Esophagus muscularis mucosa (tissue), 4 donors: ENCODE results near the gene MYO9B. TPM values are rescaled to one million over a fixed set of nuclear protein-coding genes. Genes with fewer than 3 reads are reported as not detected.
"Not testable (repeated sequence)": the region's sequence is repeated elsewhere in the genome, so short reads cannot be mapped to it uniquely, and the experiment has no call there.

Experiments
- DNase-seq: peaks from one replicate; pipeline ENCODE4 v3.0.0-alpha.2; 2017; ENCODE audit errors: extremely low spot score
- H3K27ac ChIP-seq, 4 donors: fragments of 200-600 bp; sonication (generic); replicated peaks in 1 of 4; 1 replicate in 3 of 4; 2 replicates in 1 of 4; pipeline ENCODE4 v1.5.1; 2016 to 2019; ENCODE audit warnings: mild to moderate bottlenecking in 1 of 4
- H3K27me3 ChIP-seq, 4 donors: fragments of 200-600 bp; sonication (generic); one replicate each; pipeline versions ENCODE4 v1.5.1 to v1.6.0; 2016 to 2019
- H3K36me3 ChIP-seq, 4 donors: fragments of 200-600 bp; sonication (generic); one replicate each; pipeline ENCODE4 v1.5.1; 2016 to 2019
- H3K4me1 ChIP-seq, 4 donors: fragments of 200-600 bp; sonication (generic); one replicate each; pipeline ENCODE4 v1.5.1; 2016 to 2019
- H3K4me3 ChIP-seq, 4 donors: fragments of 200-600 bp; sonication (generic); 1 replicate in 2 of 4; 2 replicates in 2 of 4; pipeline ENCODE4 v1.5.1; 2016 to 2019; ENCODE audit warnings: mild to moderate bottlenecking in 4 of 4, moderate library complexity in 1 of 4
- H3K9me3 ChIP-seq, 4 donors: fragments of 200-600 bp; sonication (generic); 1 replicate in 3 of 4; 2 replicates in 1 of 4; pipeline ENCODE4 v1.5.1; 2016 to 2019
- CTCF ChIP-seq, 3 experiments: fragments of 200-600 bp in 2 of 3; fragments of 450-650 bp in 1 of 3; sonication (generic) in 2 of 3; IDR thresholded peaks; one replicate each; pipeline ENCODE4 v1.5.1; 2017 to 2019; ENCODE audit warnings: antibody characterized with exemption in 3 of 3, mild to moderate bottlenecking in 2 of 3, moderate library complexity in 1 of 3
- EP300 ChIP-seq: sonication (generic); formaldehyde crosslinking; IDR thresholded peaks from one replicate; pipeline ENCODE4 v1.6.1; 2017; ENCODE audit warnings: antibody characterized with exemption
- POLR2A ChIP-seq: fragments of 450-650 bp; IDR thresholded peaks from one replicate; pipeline ENCODE4 v1.6.1; 2017; ENCODE audit warnings: antibody characterized with exemption, moderate library complexity, mild to moderate bottlenecking, low read depth
- POLR2AphosphoS5 ChIP-seq, 2 donors: sonication (generic); formaldehyde crosslinking; IDR thresholded peaks; one replicate each; pipeline ENCODE4 v1.6.1; 2017; ENCODE audit warnings: antibody characterized with exemption in 2 of 2
- WGBS: methylation state at CpG from one replicate; pipeline ENCODE4 v1.1.5; 2018; 5-methylcytosine and 5-hydroxymethylcytosine counted together
- intact Hi-C: fragments of 100-400 bp; cut with DNase I; formaldehyde crosslinking; loops from one replicate; pipeline ENCODE4 v1.15.1; 2023
- total RNA-seq, 4 donors: library from RNA; depleted of rRNA; stranded (reverse); fragments of >200 nt; gene quantifications; one replicate each; pipeline versions ENCODE4 v1.1.0 to v1.2.1, GENCODE V29; 2016

The MYO9B gene
- total RNA-seq, 4 donors from 2014 or later: 52.6 to 73.3 (median 57.7) TPM

- H3K27ac ChIP-seq: peak overlapping the region in 3 of 4 donors; percentile 68 to 84 (median 74)
- TF ChIP-seq EP300 (no peak), POLR2A (no peak), POLR2AphosphoS5 (IDR thresholded peaks at IDR 0.05) (no peak), CTCF (IDR thresholded peaks at IDR 0.05) (no peak)
- peaks cover 0 to 17% (median 11%) of the 10 kb centered on the region in 4 donors for H3K36me3 ChIP-seq
- H3K4me3 ChIP-seq: no peak overlapping the region
- no peak for DNase-seq
- 83% methylated on average over 9 of the region's 9 CpGs for WGBS
- intact Hi-C loops: no loop called here
- H3K9me3 ChIP-seq: no peaks in the 10 kb centered on the region
- no peaks in the 10 kb centered on the region for H3K27me3 ChIP-seq
- H3K4me1 ChIP-seq: peaks cover 18 to 85% (median 66%) of the 10 kb centered on the region in 4 donors
These were observed 15.0 kb downstream of the MYO9B start for GRCh38 chr19:17090583-17090982.

GRCh38 chr19:17091758-17092333 lies 16.3 kb downstream of the MYO9B start:
- DNase-seq: no peak
- Histone ChIP-seq H3K9me3 (no peaks in the 10 kb centered on the region), H3K27ac (peak overlapping the region; percentile 0 to 74 (median 21)), H3K4me3 (no peak overlapping the region), H3K36me3 (peaks cover 0 to 6% (median 2%) of the 10 kb centered on the region in 4 donors), H3K4me1 (peaks cover 18 to 78% (median 61%) of the 10 kb centered on the region in 4 donors), H3K27me3 (no peaks in the 10 kb centered on the region)
- TF ChIP-seq POLR2A (no peak), POLR2AphosphoS5 (IDR thresholded peaks at IDR 0.05) (no peak), CTCF (IDR thresholded peaks at IDR 0.05) (no peak), EP300 (no peak)
- intact Hi-C loops: no loop called here
- WGBS: 80% methylated on average over 1 of the region's 15 CpGs

GRCh38 chr19:17092696-17093095 lies 17.1 kb downstream of the MYO9B start:
- TF ChIP-seq POLR2A (no peak), EP300 (no peak)
- no peaks in the 10 kb centered on the region for H3K27me3 ChIP-seq
- intact Hi-C loops: no loop called here
- H3K4me3 ChIP-seq: no peak overlapping the region
- no peak for DNase-seq
- 93% methylated on average over 2 of the region's 2 CpGs for WGBS
- H3K4me1 ChIP-seq: peaks cover 27 to 84% (median 64%) of the 10 kb centered on the region in 4 donors
- no peaks in the 10 kb centered on the region for H3K36me3 ChIP-seq
- no peak overlapping the region for H3K27ac ChIP-seq
- H3K9me3 ChIP-seq: no peaks in the 10 kb centered on the region

GRCh38 chr19:17094694-17095093 lies 19.1 kb downstream of the MYO9B start:
- intact Hi-C loops: not testable (repeated sequence)

GRCh38 chr19:17095141-17095919 lies 19.8 kb downstream of the MYO9B start:
- TF ChIP-seq POLR2AphosphoS5 (IDR thresholded peaks at IDR 0.05): peak; percentile 36 to 45
- no peak for TF ChIP-seq CTCF (IDR thresholded peaks at IDR 0.05)
- TF ChIP-seq POLR2A: no peak
- no peaks in the 10 kb centered on the region for H3K36me3 ChIP-seq
- DNase-seq: no peak
- H3K27ac ChIP-seq: peak overlapping the region; percentile 58 to 70 (median 66)
- WGBS: 77% methylated on average over 23 of the region's 23 CpGs
- H3K4me3 ChIP-seq: no peak overlapping the region
- peaks cover 34 to 68% (median 49%) of the 10 kb centered on the region in 4 donors for H3K4me1 ChIP-seq
- H3K9me3 ChIP-seq: no peaks in the 10 kb centered on the region
- no peaks in the 10 kb centered on the region for H3K27me3 ChIP-seq
- intact Hi-C loops: no loop called here

More at GRCh38 chr19:17094694-17095093, 19.1 kb downstream of the MYO9B start:
- Histone ChIP-seq H3K27ac (peak overlapping the region; percentile 58 to 70 (median 66)), H3K4me1 (peaks cover 34 to 75% (median 55%) of the 10 kb centered on the region in 4 donors)
- DNase-seq, H3K36me3 ChIP-seq, H3K9me3 ChIP-seq, H3K4me3 ChIP-seq, H3K27me3 ChIP-seq: not testable (repeated sequence)
- 84% methylated on average over 3 of the region's 3 CpGs for WGBS
